MM.1S (cell line): ENCODE data around the gene RAB22A.

Experiments
- CTCF ChIP-seq: fragments of 300-600 bp; sonication (generic); IDR thresholded peaks from 2 replicates; pipeline ENCODE4 v1.5.1; 2016; ENCODE audit warnings: antibody characterized with exemption, low read length, mixed read lengths
- EZH2 ChIP-seq: fragments of 300-600 bp; sonication (generic); optimal IDR thresholded peaks from 2 replicates; pipeline ENCODE3; 2017; ENCODE audit warnings: low read depth, mild to moderate bottlenecking, antibody characterized with exemption, low read length, mixed read lengths

DNA sequence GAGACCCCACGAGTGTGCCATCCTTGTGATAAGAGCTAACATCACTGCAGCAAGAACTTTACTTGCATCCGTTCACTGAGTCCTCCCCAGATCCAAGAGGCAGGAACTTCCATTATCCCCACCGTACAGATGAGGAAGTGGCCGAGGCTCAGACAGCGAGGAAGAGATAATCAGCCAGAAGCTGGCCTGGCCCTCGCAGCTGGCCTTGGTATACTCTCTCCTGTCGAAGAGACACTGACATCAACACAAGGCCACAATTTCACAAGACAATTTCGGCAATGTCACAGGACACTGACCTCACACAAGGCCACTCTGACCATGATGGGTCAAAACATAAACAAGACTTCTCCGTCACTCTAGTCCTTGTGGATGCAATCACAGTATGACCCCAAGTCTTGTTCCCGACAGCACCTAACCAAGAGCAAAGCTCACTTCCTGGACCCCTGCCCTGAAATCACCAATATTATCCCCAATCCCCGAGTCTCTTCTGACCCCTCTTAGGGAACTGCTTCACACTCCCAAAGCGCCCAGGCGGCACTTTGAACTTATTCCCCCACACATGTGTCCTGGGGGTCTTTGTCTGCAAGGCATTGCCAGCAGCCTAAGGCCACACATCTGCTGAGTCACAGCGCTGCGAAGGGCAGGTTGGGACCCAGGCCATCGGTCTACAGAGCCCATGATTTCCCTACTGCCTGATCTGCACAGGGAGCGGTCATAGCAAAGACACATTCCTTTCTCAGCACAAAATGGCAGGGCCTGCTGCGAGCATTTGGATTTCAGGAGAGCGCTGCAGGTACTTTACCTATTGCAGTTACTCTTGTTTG is 64.7 kb downstream of the RAB22A start:
- TF ChIP-seq CTCF (no peak), EZH2 (no peak)
